Osteoblast (primary cell): Measurements from ENCODE around the gene PTPRK. TPM values are rescaled to one million over a fixed set of nuclear protein-coding genes. Genes with fewer than 3 reads are reported as not detected.

ENCODE experiments used
- DNase-seq: peaks from one replicate; pipeline ENCODE4 v3.0.0; 2011; ENCODE audit warnings: low spot score, mixed read lengths; ENCODE audit not compliant: insufficient read length; ENCODE audit errors: missing footprints
- H2AFZ ChIP-seq: 2 replicates; pipeline ENCODE4 v1.6.0; 2011; ENCODE audit warnings: mild to moderate bottlenecking, low read length
- H3K27ac ChIP-seq: 2 replicates; pipeline ENCODE4 v1.5.1; 2011; ENCODE audit warnings: mild to moderate bottlenecking, low read depth, low read length, moderate library complexity
- H3K27me3 ChIP-seq: 2 replicates; pipeline ENCODE4 v1.6.0; 2012; ENCODE audit warnings: mild to moderate bottlenecking, control low read depth, inconsistent platforms, low read length, moderate library complexity; ENCODE audit not compliant: insufficient read depth
- H3K36me3 ChIP-seq: 2 replicates; pipeline ENCODE4 v1.5.1; 2011; ENCODE audit warnings: mild to moderate bottlenecking, low read length, control low read depth, moderate library complexity; ENCODE audit not compliant: insufficient read depth
- H3K4me1 ChIP-seq: 2 replicates; pipeline ENCODE4 v1.5.1; 2011; ENCODE audit warnings: mild to moderate bottlenecking, low read length, control low read depth, moderate library complexity; ENCODE audit not compliant: insufficient read depth
- H3K4me2 ChIP-seq: 2 replicates; pipeline ENCODE4 v1.6.0; 2011; ENCODE audit warnings: mild to moderate bottlenecking, low read length; ENCODE audit not compliant: insufficient read depth
- H3K4me3 ChIP-seq: fragments of 200-600 bp; sonication (generic); 3 replicates; pipeline ENCODE4 v1.5.1; 2012; ENCODE audit warnings: mild to moderate bottlenecking, low read length, inconsistent platforms; ENCODE audit not compliant: insufficient read depth
- H3K79me2 ChIP-seq: 2 replicates; pipeline ENCODE4 v1.6.0; 2012; ENCODE audit warnings: mild to moderate bottlenecking, low read length, control low read depth, inconsistent platforms; ENCODE audit not compliant: insufficient read depth
- H3K9me3 ChIP-seq: 2 replicates; pipeline ENCODE4 v1.5.1; 2011; ENCODE audit warnings: low read depth, low read length, control low read depth
- H4K20me1 ChIP-seq: 2 replicates; pipeline ENCODE4 v1.6.0; 2012; ENCODE audit warnings: mild to moderate bottlenecking, low read length, control low read depth; ENCODE audit not compliant: insufficient read depth
- total RNA-seq: library from RNA; depleted of rRNA; stranded (reverse); fragments of >200 nt; gene quantifications from 2 replicates; pipeline ENCODE4 v1.2.3, GENCODE V29; 2012
- TF ChIP-seq, protein P1 (sequence below): IDR thresholded peaks from 2 replicates; pipeline ENCODE4 v1.5.1; 2011; ENCODE audit warnings: mild to moderate bottlenecking, low read depth, low read length, moderate library complexity; ENCODE audit errors: extremely low read depth

PTPRK gene
- total RNA-seq, 1 donor = 165 TPM

GRCh38 chr6:128409003-128409402 is 111.4 kb downstream of the PTPRK start:
- Histone ChIP-seq H3K27ac (no peak overlapping the region), H3K4me3 (no peak overlapping the region), H3K36me3 (no peaks in the 10 kb centered on the region), H2AFZ (no peak overlapping the region), H3K9me3 (no peaks in the 10 kb centered on the region), H3K4me2 (no peak overlapping the region), H4K20me1 (peaks cover 6% of the 10 kb centered on the region), H3K4me1 (peaks cover 5% of the 10 kb centered on the region), H3K79me2 (peaks cover 61% of the 10 kb centered on the region), H3K27me3 (no peaks in the 10 kb centered on the region)
- DNase-seq = no peak
- TF ChIP-seq, protein P1, sequence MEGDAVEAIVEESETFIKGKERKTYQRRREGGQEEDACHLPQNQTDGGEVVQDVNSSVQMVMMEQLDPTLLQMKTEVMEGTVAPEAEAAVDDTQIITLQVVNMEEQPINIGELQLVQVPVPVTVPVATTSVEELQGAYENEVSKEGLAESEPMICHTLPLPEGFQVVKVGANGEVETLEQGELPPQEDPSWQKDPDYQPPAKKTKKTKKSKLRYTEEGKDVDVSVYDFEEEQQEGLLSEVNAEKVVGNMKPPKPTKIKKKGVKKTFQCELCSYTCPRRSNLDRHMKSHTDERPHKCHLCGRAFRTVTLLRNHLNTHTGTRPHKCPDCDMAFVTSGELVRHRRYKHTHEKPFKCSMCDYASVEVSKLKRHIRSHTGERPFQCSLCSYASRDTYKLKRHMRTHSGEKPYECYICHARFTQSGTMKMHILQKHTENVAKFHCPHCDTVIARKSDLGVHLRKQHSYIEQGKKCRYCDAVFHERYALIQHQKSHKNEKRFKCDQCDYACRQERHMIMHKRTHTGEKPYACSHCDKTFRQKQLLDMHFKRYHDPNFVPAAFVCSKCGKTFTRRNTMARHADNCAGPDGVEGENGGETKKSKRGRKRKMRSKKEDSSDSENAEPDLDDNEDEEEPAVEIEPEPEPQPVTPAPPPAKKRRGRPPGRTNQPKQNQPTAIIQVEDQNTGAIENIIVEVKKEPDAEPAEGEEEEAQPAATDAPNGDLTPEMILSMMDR = no peak

DNA sequence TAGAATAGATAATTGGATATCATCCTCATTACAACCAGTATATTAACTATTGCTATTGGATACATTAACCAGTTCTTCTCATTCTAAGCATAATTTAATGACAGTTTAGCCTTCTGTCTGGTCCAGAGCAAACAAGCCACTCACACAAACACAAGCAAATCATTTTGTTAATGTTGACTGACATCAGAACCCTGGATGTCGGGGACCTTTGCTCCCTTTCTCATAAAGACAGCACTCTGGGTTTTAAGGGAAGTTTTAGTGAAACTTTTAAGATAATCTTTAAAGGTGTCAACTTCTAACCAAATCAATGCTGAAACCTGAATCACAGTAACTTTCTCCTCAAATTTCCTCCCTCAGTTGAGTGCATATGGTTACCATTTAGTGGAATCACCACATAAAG is 113.9 kb downstream of the PTPRK start:
- Histone ChIP-seq H3K4me3 (no peak overlapping the region), H3K27ac (no peak overlapping the region), H3K27me3 (no peaks in the 10 kb centered on the region), H3K4me1 (no peaks in the 10 kb centered on the region), H4K20me1 (peaks cover 5% of the 10 kb centered on the region), H2AFZ (no peak overlapping the region), H3K36me3 (no peaks in the 10 kb centered on the region), H3K79me2 (peaks cover 62% of the 10 kb centered on the region), H3K4me2 (no peak overlapping the region), H3K9me3 (no peaks in the 10 kb centered on the region)
- TF ChIP-seq, protein P1 = no peak
- DNase-seq = no peak

- Histone ChIP-seq H4K20me1 (peaks cover 5% of the 10 kb centered on the region), H3K4me2 (no peak overlapping the region), H3K27ac (no peak overlapping the region), H3K9me3 (no peaks in the 10 kb centered on the region), H3K36me3 (no peaks in the 10 kb centered on the region), H3K4me3 (no peak overlapping the region), H3K79me2 (peaks cover 64% of the 10 kb centered on the region), H2AFZ (no peak overlapping the region), H3K27me3 (no peaks in the 10 kb centered on the region), H3K4me1 (peaks cover 3% of the 10 kb centered on the region)
- TF ChIP-seq, protein P1 = no peak
- DNase-seq = no peak
These were observed 116.6 kb downstream of the PTPRK start for GRCh38 chr6:128403618-128404444.

- Histone ChIP-seq H3K4me3 (no peak overlapping the region), H3K27me3 (no peaks in the 10 kb centered on the region), H3K36me3 (peaks cover 2% of the 10 kb centered on the region), H4K20me1 (peaks cover 5% of the 10 kb centered on the region), H3K4me1 (peaks cover 3% of the 10 kb centered on the region), H3K9me3 (no peaks in the 10 kb centered on the region), H2AFZ (no peak overlapping the region), H3K4me2 (no peak overlapping the region), H3K27ac (no peak overlapping the region), H3K79me2 (peaks cover 64% of the 10 kb centered on the region)
- TF ChIP-seq, protein P1 = no peak
- DNase-seq = no peak
These were observed 119.5 kb downstream of the PTPRK start for GRCh38 chr6:128400875-128401274.
